ENCODE measurements around the gene ACACB.

ACACB gene

DNA sequence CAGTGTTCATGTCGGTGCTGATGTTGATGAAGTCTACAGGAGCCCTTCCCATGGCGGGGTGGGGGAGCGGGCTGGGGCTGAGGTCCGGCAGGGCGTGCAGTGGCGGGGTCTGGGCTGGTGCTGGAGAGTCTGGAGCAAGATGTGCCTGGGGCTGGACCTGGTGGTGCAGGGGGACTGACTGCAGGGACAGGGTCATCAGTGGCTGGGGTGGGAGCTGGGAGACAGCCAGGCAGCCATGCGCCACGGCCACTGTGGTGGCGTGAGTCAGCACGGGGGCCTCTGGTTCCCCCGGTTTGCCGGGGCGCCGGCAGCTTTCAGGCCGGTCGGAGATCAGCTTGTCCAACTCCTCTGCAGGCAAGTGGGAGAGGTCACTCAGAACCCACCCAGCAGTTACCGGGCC, 165.1 kb downstream of the ACACB start:
- TF ChIP-seq CTCF (IDR thresholded peaks at IDR 0.05; ENCODE audit: low read length, missing control alignments) = no peak
- H3K4me3 ChIP-seq (replicated peaks; ENCODE audit: low read depth, low read length) = no peak overlapping the region
- no peak for DNase-seq (ENCODE audit: low read depth)

GRCh38 chr12:109284392-109284791, 168.0 kb downstream of the ACACB start:
- DNase-seq (ENCODE audit: low read depth) = no peak
- no peak overlapping the region for H3K4me3 ChIP-seq (replicated peaks; ENCODE audit: low read depth, low read length)
- TF ChIP-seq CTCF (IDR thresholded peaks at IDR 0.05; ENCODE audit: low read length, missing control alignments) = no peak

GRCh38 chr12:109286252-109286651, 169.9 kb downstream of the ACACB start:
- TF ChIP-seq CTCF (IDR thresholded peaks at IDR 0.05; ENCODE audit: low read length, missing control alignments) = no peak
- DNase-seq (ENCODE audit: low read depth) = no peak
- H3K4me3 ChIP-seq (replicated peaks; ENCODE audit: low read depth, low read length) = no peak overlapping the region

GRCh38 chr12:109286652-109287051, 170.3 kb downstream of the ACACB start:
- no peak for DNase-seq (ENCODE audit: low read depth)
- TF ChIP-seq CTCF (IDR thresholded peaks at IDR 0.05; ENCODE audit: low read length, missing control alignments) = no peak

DNA sequence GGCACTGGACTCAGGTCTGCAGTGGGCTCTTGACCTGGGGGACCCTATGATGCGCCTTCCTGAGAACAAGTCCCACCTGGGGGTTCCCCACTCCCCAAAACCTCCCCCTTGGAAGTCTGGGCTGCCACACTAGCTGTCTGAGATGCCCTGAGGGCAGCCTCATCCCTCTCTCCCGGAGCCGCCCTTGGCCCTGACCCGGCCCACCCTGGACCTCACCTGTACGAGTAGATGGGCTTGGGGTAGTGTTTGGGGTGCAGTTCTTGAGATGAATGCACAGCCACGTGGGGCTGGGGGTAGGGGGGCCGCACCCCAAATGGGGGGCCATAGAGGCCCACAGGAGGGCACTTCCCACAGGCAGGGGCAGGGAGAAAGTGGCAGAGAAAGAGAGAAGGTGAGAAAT, 170.8 kb downstream of the ACACB start:
- no peak overlapping the region for H3K4me3 ChIP-seq (replicated peaks; ENCODE audit: low read depth, low read length)
- DNase-seq (ENCODE audit: low read depth) = no peak
- no peak for TF ChIP-seq CTCF (IDR thresholded peaks at IDR 0.05; ENCODE audit: low read length, missing control alignments)

More at GRCh38 chr12:109286652-109287051, 170.3 kb downstream of the ACACB start:
- H3K4me3 ChIP-seq (replicated peaks; ENCODE audit: low read depth, low read length) = no peak overlapping the region

DNA sequence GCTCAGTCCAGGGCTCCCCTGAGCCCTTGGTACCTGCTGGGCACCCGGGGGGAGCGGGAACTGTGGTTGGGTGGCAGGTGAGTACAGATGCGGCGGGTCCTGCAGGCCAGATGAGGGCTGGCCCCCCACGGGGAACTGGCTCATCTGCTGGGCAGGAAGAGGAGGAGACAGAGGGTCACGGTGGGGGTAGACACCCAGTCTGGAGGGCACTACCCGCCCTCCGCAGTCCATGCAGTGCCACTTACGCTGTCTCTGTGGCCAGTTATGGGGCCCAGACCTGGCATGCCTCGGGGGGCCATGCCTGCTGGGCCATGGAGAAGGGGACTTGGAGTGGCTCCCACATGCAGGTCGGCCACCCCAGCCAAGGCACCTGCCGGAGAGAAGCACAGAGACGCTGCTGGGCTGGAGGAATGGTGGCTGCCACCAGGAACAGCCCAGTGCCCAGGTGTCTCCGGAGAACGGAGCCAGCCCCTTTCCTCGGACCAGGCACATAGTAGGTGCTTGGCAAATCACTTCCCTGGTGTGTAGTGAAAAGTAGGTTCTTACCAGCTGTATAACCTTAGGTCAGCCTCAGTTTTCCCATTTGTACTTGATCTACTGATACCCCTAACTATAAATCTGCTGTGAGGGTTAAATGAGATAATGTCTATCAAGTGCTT, 171.6 kb downstream of the ACACB start:
- no peak overlapping the region for H3K4me3 ChIP-seq (replicated peaks; ENCODE audit: low read depth, low read length)
- no peak for TF ChIP-seq CTCF (IDR thresholded peaks at IDR 0.05; ENCODE audit: low read length, missing control alignments)
- DNase-seq (ENCODE audit: low read depth) = no peak

GRCh38 chr12:109288571-109288970, 172.2 kb downstream of the ACACB start:
- no peak for TF ChIP-seq CTCF (IDR thresholded peaks at IDR 0.05; ENCODE audit: low read length, missing control alignments)
- DNase-seq (ENCODE audit: low read depth) = no peak
- no peak overlapping the region for H3K4me3 ChIP-seq (replicated peaks; ENCODE audit: low read depth, low read length)

Data from fibroblast of pulmonary artery (primary cell).